A172 (cell line): ENCODE data around the gene DCT. TPM values are rescaled to one million over a fixed set of nuclear protein-coding genes. Genes with fewer than 3 reads are reported as not detected.
"Not testable (repeated sequence)": the region's sequence is repeated elsewhere in the genome, so short reads cannot be mapped to it uniquely, and the experiment has no call there.

Experiments
- DNase-seq: peaks from one replicate; pipeline ENCODE4 v3.0.0-alpha.2; 2015; ENCODE audit warnings: low spot score
- total RNA-seq: library from RNA; depleted of rRNA; stranded (reverse); fragments of >200 nt; shearing (Covaris generic); gene quantifications from 2 replicates; pipeline ENCODE4 v1.2.3, GENCODE V29; 2014; rRNA removed

Gene DCT
- total RNA-seq, result not detected in 2 replicates

DNA sequence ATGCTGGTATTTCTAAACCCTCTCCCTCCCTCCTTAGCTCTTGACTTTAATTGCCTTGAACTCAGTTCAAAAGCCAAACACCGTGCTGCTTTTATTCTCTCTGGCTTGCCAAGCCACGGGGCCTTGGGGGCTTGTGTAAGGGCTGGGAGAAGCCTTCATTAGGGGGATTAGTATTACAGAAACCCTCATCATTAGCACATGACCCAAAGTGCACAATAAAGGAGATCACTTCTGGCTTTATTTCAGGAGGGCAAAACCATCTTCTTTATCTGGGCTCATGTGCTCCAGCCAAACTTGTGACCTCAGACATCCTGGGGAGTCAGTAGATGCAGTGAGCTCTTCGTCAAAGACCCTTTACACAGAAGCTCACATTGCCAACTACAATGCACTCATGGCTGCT, at the start of gene DCT:
TSS of gene DCT (minus strand) at position 67 of the 400 bp plus-strand sequence. CDS start 427 bp downstream, outside the sequence.
- no peak for DNase-seq

- DNase-seq, result not testable (repeated sequence)
These were observed 47.5 kb upstream of the DCT start for GRCh38 chr13:94526956-94527355.

DNA sequence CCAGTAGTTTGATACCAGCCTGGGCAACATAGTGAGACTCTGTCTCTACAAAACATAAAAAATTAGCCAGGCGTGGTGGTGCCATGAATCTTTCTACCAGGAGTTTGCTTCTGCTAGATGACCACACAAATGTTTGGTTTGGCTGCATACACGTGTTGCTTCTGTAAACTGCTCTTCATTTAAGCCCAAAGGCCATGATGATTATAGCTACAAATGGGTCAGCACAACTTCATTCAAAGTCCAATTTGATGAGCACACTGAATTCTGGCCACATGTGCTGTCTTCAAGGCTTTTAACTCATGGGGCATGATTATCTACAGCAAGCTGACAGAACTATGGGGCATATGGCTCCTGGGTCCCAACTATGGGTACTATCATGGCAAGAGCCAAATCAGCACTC, 46.3 kb upstream of the DCT start:
- DNase-seq, result no peak

- no peak for DNase-seq
These were observed 44.9 kb upstream of the DCT start for GRCh38 chr13:94524407-94524806.

DNA sequence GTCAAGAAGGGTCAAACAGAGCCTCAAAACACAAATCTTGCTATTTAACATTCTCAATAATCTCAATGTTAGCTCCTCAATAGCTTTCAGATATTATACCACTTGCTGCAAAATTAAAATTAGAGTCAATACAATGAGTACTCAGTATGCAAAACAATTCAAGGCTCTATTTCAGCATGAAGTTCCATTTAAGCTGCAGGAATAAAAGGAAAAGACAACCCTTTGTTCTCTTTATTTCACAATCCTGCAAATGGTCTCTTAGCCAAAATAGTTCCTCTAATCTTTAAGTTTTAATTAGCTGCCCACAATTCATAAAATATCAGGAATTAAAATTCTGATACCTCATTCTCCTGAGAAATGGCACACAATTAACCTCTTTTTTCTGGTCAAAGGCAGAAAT, 40.5 kb upstream of the DCT start:
- no peak for DNase-seq

GRCh38 chr13:94516456-94516855, 37.0 kb upstream of the DCT start:
- no peak for DNase-seq

- no peak for DNase-seq
These were observed 36.4 kb upstream of the DCT start for GRCh38 chr13:94515911-94516310.

DNA sequence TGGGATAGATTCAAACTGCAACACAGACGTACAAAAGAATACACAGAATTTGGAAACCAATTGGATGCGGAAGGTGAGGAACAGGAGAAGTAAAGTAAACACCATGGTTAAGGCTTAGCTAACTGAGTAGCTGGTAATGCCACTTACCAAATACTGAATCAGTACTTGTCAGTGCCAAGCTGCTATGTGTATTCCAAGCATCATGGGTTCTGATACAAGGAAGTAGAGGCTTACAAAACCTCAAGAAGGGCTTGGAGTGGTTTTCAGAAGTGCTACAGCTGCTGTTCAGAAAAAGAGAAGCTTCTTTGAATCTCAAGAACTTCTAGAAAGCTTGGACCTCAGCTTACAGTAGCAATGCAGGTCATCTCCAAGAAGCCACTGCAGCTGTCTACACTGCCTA, 35.9 kb upstream of the DCT start:
- no peak for DNase-seq

DNA sequence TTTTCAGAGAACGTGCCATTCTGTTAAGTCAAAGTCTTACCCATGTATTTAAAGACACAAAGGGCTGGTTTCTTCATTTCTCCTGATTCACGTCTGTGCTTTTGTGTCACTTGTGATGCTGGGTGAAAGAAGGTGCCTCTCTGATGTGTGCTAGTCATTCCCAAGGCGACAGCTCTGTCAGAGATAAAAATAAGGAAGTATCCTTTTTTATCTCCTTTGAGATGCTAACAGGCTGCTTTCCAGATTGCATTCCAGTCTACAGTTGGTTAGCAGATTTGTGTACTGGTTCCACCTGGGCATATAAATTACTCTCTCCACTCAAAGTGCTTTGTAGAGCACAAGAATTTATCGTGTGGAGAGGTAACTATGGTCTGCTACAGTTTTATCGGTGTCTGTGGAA, 33.5 kb upstream of the DCT start:
- no peak for DNase-seq

DNA sequence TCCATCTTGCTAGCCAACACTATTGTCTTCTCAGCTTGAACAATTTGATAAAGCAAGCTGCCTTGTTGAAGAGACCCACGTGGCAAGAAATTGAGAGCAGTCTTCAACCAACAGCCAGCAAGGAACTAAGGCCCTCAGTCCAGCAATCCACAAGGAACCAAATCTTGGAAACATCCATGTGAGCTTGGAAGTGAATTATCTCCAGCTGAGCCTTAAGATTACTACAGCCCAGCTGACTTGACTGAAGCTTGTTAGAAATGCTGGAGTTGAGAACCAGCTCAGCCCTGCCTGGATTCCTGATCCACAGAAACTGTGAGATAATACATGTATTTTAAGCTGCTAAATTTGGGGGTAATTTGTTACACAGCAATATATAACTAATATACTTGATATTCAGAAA, 26.2 kb upstream of the DCT start:
- no peak for DNase-seq

DNA sequence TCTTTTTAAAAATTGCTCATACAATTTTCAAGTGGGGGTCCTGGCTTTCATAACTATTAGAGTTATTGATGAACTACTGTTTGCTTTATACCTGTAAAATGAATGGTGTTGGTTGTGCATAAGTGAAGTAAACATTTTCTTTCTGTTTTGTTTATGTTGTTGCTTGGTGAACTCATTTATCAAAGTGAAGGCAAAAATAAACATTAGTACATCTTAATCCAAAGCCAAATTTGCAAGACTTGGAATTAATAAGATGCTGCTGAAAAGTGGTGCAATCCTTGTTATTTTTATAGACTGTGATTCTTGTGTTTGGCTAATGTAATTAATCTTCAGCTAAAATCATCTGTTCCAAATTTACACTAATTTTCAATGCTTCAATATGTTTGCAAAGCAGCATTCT, 24.4 kb upstream of the DCT start:
- no peak for DNase-seq

- DNase-seq, result not testable (repeated sequence)
These were observed 19.3 kb upstream of the DCT start for GRCh38 chr13:94498831-94499230.

DNA sequence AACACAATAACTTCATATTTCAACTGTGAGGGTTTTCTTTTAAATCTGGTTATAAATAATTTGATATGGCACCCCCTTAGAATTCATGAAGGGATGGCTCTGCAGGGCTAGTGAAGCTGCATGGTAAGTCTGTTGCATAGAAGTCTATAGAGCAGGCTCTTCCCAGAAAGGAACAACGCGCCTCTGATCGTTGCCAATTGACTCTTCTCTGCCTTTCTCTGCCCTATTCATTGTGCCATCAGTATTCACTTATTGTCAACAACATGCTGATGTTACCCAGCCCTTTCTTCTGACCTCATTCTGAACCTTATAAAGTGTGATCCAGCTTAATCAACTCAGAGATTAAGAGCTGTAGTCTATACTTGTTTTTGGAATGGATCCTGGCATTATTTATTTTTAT, 16.3 kb upstream of the DCT start:
- DNase-seq, result no peak

GRCh38 chr13:94494026-94494425, 14.5 kb upstream of the DCT start:
- no peak for DNase-seq

DNA sequence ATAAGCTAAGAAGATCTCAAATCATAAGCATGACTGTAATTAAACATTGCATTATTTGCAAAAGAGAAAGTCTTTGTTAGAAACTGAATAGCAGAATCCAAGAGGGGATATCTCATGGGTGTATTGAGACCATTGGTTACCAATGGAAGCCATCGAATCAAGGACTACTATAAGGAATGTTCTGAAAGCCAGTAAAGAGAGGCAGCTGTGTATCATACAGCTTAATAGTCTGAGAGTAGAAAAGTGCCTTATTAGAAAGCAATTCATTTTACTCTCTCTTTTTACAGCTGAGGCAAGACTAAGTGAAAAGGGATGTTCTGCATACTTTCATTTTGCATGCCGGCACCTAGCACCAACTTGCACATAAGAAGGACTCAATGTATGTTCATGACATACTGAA, 7.6 kb upstream of the DCT start:
- no peak for DNase-seq

- DNase-seq, result no peak
These were observed 4.5 kb upstream of the DCT start for GRCh38 chr13:94483970-94484369.

DNA sequence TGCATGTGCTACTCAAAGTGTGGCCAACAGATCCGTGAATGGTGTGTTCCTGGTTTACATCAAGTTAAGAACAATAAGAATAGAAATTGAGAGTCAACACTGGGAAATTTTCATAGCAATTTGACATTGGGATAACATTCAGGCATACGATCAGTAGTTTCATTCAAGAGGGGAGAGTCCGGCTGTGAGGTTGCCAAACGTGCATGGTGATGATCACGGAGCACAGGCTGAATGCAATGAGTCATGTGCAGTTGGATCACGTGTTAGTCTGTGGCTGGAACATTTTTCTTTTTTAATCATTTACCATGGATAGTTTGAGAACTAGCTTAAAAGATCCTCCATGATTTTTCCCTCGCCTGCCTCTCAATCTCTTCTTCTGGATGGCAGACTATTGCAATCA, 2.5 kb upstream of the DCT start:
- peak; percentile 55 for DNase-seq

GRCh38 chr13:94480672-94481145, 1.2 kb upstream of the DCT start:
- no peak for DNase-seq

- DNase-seq, result no peak
These were observed 569 bp downstream of the DCT start for GRCh38 chr13:94478913-94479312.

GRCh38 chr13:94470126-94470525, 9.4 kb downstream of the DCT start:
- no peak for DNase-seq

GRCh38 chr13:94464771-94465170, 14.7 kb downstream of the DCT start:
- DNase-seq, result peak; percentile 24

DNA sequence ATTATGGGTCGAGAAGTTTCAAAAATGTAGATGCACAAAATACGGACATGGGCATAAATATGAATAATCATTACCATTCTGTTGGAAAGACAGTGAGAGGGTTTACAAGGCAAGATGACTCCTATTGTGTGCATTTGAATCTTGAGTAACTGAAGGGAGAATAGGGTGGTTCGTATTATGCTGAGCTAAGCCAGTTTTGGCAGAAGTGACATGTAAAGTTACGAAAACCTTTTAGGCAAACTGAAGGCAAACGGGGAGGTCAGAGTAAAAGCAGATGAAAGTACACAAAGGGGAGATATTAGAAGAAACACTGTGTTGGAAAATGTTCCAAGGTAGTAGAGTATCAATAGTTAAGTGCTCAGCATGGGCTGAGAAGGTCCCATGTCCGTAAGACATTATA, 16.8 kb downstream of the DCT start:
- no peak for DNase-seq

GRCh38 chr13:94459116-94459515, 20.4 kb downstream of the DCT start:
- no peak for DNase-seq

GRCh38 chr13:94455414-94455813, 24.1 kb downstream of the DCT start:
- no peak for DNase-seq

- DNase-seq, result peak; percentile 32
These were observed 24.6 kb downstream of the DCT start for GRCh38 chr13:94454906-94455305.
